PC-9 (cell line): ENCODE results near the gene DOK3. TPM values are rescaled to one million over a fixed set of nuclear protein-coding genes. Genes with fewer than 3 reads are reported as not detected.

ENCODE experiments used
- BruUV-seq: library from RNA; stranded (reverse); fragments of 400-500 nt; replicated peaks from 2 replicates; lab custom pipeline; 2021; lab: Mats Ljungman, UMichigan
- CTCF ChIA-PET: fragments of 300-600 bp; sonication (Branson Sonifier 250); formaldehyde crosslinking; loops from one replicate; lab custom pipeline; 2022; ENCODE audit warnings: antibody characterized with exemption; lab: Charles Lee
- POLR2A ChIA-PET: fragments of 300-600 bp; sonication (Branson Sonifier 250); formaldehyde crosslinking; loops from one replicate; lab custom pipeline; 2022; ENCODE audit warnings: antibody characterized with exemption; ENCODE audit not compliant: unreplicated experiment; lab: Charles Lee
- DNase-seq, 2 experiments: peaks; one replicate each; pipeline versions ENCODE4 v3.0.0 to v3.0.0-alpha.2; 2015 to 2022; ENCODE audit warnings: mixed read lengths in 1 of 2
- H2AFZ ChIP-seq: fragments of 200-600 bp; sonication (generic); 2 replicates; pipeline ENCODE4 v1.8.1; 2017; ENCODE audit warnings: antibody characterized with exemption
- H3F3A ChIP-seq: fragments of 200-600 bp; sonication (generic); 2 replicates; pipeline ENCODE4 v1.8.1; 2017; ENCODE audit warnings: antibody characterized with exemption, mild to moderate bottlenecking, low read depth; ENCODE audit not compliant: insufficient read depth
- H3K27ac ChIP-seq: fragments of 200-600 bp; sonication (generic); 2 replicates; pipeline ENCODE4 v1.6.1; 2016; ENCODE audit warnings: mixed run types
- H3K27me3 ChIP-seq: fragments of 200-600 bp; sonication (generic); 2 replicates; pipeline ENCODE4 v1.6.1; 2016; ENCODE audit warnings: low read depth, mixed run types; ENCODE audit not compliant: insufficient read depth
- H3K36me3 ChIP-seq: fragments of 200-600 bp; sonication (generic); 2 replicates; pipeline ENCODE4 v1.6.1; 2016; ENCODE audit warnings: low read depth, mixed run types
- H3K4me1 ChIP-seq: fragments of 200-600 bp; sonication (generic); replicated peaks from 2 replicates; pipeline ENCODE4 v1.6.1; 2016; ENCODE audit warnings: mixed run types; ENCODE audit not compliant: insufficient read depth
- H3K4me2 ChIP-seq: fragments of 200-600 bp; sonication (generic); 2 replicates; pipeline ENCODE4 v1.6.1; 2017; ENCODE audit warnings: mixed run types
- H3K4me3 ChIP-seq: fragments of 200-600 bp; sonication (generic); 2 replicates; pipeline ENCODE4 v1.6.1; 2016; ENCODE audit warnings: mixed run types
- H3K79me2 ChIP-seq: fragments of 200-600 bp; sonication (generic); 2 replicates; pipeline ENCODE4 v1.6.1; 2017; ENCODE audit warnings: low read depth, mixed run types
- H3K9me2 ChIP-seq: fragments of 200-600 bp; sonication (generic); 2 replicates; pipeline ENCODE4 v1.8.1; 2017; ENCODE audit warnings: mild to moderate bottlenecking; ENCODE audit not compliant: insufficient read depth
- H3K9me3 ChIP-seq: fragments of 200-600 bp; sonication (generic); 2 replicates; pipeline ENCODE4 v1.8.1; 2016; ENCODE audit warnings: low read depth; ENCODE audit not compliant: insufficient read depth
- H4K20me1 ChIP-seq: fragments of 200-600 bp; sonication (generic); 2 replicates; pipeline ENCODE4 v1.8.1; 2017; ENCODE audit not compliant: insufficient read depth
- EZH2 ChIP-seq: fragments of 200-600 bp; sonication (generic); IDR thresholded peaks from 2 replicates; pipeline ENCODE4 v1.8.0; 2017; ENCODE audit warnings: antibody characterized with exemption, low read depth
- intact Hi-C: fragments of 100-400 bp; cut with micrococcal nuclease; formaldehyde crosslinking; loops from one replicate; pipeline ENCODE4 v1.10.0; 2022; ENCODE audit not compliant: unreplicated experiment
- total RNA-seq: library from RNA; stranded (reverse); gene quantifications from 2 replicates; pipeline ENCODE4 v1.2.3, GENCODE V29; 2021
- TF ChIP-seq, protein P1 (sequence below): fragments of 200-600 bp; sonication (generic); conservative IDR thresholded peaks from 2 replicates; pipeline ENCODE4 v1.6.1; 2017; ENCODE audit warnings: mixed run types, antibody characterized with exemption, mild to moderate bottlenecking, moderate library complexity

Gene DOK3
- total RNA-seq, 1 experiment from 2014 or later, result 12.2 TPM

DNA sequence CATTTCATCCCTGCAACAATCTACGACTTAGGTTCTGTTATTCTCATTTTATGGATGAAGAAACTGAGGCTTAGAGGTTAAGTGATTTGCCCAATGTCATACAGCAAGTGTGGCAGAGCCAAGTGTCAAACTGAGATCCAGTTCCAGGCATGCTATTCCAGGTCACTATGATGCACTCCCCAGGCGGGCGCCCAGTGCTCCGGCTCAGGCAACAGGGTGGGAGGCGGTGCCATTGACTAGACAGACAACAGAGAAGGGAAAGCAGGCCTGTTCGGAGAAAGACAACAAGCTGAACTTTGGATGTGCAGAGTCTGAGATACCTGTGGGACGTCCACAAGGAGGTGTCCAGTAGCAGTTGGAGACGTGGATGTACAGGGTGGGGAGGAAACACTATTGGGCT lies 18.0 kb upstream of the DOK3 start:
- Histone ChIP-seq H3K79me2 (no peaks in the 10 kb centered on the region), H3K4me2 (no peak overlapping the region), H2AFZ (no peak overlapping the region), H3K27me3 (no peaks in the 10 kb centered on the region), H3K4me3 (no peak overlapping the region), H3K36me3 (no peaks in the 10 kb centered on the region; the same call in 1 of the 2 replicates), H3K27ac (no peak overlapping the region), H3K9me3 (no peaks in the 10 kb centered on the region), H3F3A (no peaks in the 10 kb centered on the region), H4K20me1 (no peaks in the 10 kb centered on the region), H3K9me2 (no peaks in the 10 kb centered on the region), H3K4me1 (no peaks in the 10 kb centered on the region)
- ChIA-PET POLR2A (interaction anchor here (0.7 kb wide), 1 partner anchor 333 kb away, joined by 9 read pairs; no protein-coding TSS in a partner anchor), CTCF (interaction anchor here (0.6 kb wide), 2 partner anchors 414 to 1104 kb away, joined by 3 read pairs; no protein-coding TSS in a partner anchor)
- DNase-seq, result no peak
- BruUV-seq, result no TSS peak
- intact Hi-C loops, result no loop called here
- no peak for TF ChIP-seq EZH2
- TF ChIP-seq, protein P1, sequence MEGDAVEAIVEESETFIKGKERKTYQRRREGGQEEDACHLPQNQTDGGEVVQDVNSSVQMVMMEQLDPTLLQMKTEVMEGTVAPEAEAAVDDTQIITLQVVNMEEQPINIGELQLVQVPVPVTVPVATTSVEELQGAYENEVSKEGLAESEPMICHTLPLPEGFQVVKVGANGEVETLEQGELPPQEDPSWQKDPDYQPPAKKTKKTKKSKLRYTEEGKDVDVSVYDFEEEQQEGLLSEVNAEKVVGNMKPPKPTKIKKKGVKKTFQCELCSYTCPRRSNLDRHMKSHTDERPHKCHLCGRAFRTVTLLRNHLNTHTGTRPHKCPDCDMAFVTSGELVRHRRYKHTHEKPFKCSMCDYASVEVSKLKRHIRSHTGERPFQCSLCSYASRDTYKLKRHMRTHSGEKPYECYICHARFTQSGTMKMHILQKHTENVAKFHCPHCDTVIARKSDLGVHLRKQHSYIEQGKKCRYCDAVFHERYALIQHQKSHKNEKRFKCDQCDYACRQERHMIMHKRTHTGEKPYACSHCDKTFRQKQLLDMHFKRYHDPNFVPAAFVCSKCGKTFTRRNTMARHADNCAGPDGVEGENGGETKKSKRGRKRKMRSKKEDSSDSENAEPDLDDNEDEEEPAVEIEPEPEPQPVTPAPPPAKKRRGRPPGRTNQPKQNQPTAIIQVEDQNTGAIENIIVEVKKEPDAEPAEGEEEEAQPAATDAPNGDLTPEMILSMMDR, result no peak

DNA sequence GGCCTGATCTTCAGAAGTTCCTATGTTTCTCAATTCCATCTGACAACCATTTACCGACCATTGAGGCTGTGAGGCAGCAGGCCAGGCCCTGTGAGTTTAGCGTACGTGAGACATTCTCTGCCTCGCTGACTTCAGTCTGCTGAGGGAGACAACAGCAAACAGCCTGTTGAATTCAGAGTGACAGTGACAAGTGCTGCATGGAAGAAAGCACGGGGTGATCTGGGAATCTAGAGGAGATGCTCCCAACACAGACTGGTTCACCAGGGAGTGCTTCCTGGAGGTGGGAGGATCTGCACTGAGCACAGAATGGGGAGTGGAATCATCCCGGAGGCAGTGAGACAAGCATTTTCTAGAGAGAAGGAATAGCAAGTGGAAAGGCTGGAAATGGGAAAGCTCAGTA lies 17.2 kb upstream of the DOK3 start:
- no peak for TF ChIP-seq EZH2
- TF ChIP-seq, protein P1, result no peak
- no peaks in the 10 kb centered on the region for H3K79me2 ChIP-seq
- H3K9me3 ChIP-seq, result no peaks in the 10 kb centered on the region
- no peaks in the 10 kb centered on the region for H3F3A ChIP-seq
- intact Hi-C loops, result no loop called here
- no TSS peak for BruUV-seq
- no peaks in the 10 kb centered on the region for H3K9me2 ChIP-seq
- no peaks in the 10 kb centered on the region for H3K27me3 ChIP-seq
- DNase-seq, result no peak
- H3K4me3 ChIP-seq, result no peak overlapping the region
- H3K36me3 ChIP-seq, result no peaks in the 10 kb centered on the region; the same call in 1 of the 2 replicates
- H4K20me1 ChIP-seq, result no peaks in the 10 kb centered on the region
- no peak overlapping the region for H3K4me2 ChIP-seq
- H3K4me1 ChIP-seq, result no peaks in the 10 kb centered on the region
- ChIA-PET CTCF (no interaction called here), POLR2A (no interaction called here)
- H2AFZ ChIP-seq, result no peak overlapping the region
- H3K27ac ChIP-seq, result no peak overlapping the region

DNA sequence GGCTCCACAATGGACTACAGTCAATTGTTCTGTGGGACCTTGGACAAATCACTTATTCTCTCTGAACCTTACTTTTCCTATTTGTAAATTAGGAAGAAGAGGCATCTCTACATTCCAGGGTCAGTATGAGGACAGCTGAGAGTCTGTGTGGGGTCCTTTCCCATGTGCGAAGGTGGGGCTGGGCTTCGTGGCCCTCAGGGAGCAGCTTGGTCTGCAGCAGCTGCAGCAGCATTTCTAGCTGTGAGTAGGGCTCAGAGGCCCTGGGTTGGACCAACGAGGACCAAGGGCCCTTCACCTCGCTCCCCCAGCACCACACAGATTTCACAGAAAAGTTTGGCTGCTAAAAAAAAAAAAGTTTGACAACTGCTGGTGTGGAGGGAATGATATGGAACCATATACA lies 16.6 kb upstream of the DOK3 start:
- H3K9me2 ChIP-seq, result no peaks in the 10 kb centered on the region
- H3K9me3 ChIP-seq, result no peaks in the 10 kb centered on the region
- H3K27me3 ChIP-seq, result no peaks in the 10 kb centered on the region
- H3F3A ChIP-seq, result no peaks in the 10 kb centered on the region
- BruUV-seq, result no TSS peak
- DNase-seq, result no peak
- no peak overlapping the region for H3K4me2 ChIP-seq
- no peaks in the 10 kb centered on the region for H3K79me2 ChIP-seq
- no peak overlapping the region for H3K4me3 ChIP-seq
- CTCF ChIA-PET, result no interaction called here
- H2AFZ ChIP-seq, result no peak overlapping the region
- intact Hi-C loops, result no loop called here
- TF ChIP-seq EZH2, result no peak
- TF ChIP-seq, protein P1, result no peak
- H3K4me1 ChIP-seq, result no peaks in the 10 kb centered on the region
- H4K20me1 ChIP-seq, result no peaks in the 10 kb centered on the region
- no peak overlapping the region for H3K27ac ChIP-seq
- POLR2A ChIA-PET, result no interaction called here
- H3K36me3 ChIP-seq, result 0 out of 2 replicates have a peak, but pooled peaks cover 5% of the 10 kb centered on the region
